Measurements from ENCODE around the gene PRDM16. TPM values are rescaled to one million over a fixed set of nuclear protein-coding genes. Genes with fewer than 3 reads are reported as not detected.

PRDM16 gene
- total RNA-seq, 1 experiment from 2014 or later = 6.1 TPM

DNA sequence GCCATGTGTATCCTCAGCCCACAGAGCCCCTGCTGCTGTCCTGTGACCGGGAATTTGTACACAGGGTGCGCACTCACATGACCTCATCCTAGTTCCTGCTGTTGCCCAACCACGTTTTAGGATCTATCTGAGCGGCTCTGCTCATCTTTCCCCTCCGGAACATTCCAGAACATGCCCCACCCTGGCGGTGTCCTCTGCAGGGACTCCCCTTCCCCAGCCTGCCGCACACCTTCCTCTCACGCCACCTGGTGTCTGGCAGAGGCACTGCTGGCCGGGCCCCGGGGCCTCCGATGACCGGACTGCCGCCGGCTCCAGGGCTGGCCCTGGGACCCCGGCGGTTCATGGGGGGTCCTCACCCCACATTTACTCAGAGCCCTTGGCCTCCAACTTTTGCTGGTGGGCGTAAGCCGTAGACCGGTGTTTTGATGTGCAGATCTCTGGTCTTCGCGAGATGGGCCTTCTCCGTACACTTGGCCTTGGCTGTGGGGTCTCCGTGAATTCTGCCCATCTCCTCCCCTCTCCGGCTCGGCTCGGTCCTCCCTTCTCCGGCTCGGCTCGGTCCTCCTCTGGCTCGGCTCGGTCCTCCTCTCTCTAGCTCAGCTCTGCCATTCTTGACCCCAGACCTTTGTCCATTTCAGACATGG, 414.9 kb downstream of the PRDM16 start:
- H3K4me3 ChIP-seq (replicated peaks in 1 of 2; ENCODE audit: low read depth in 1 of 2, low read length in 2 of 2) = no peak overlapping the region
- no peaks in the 10 kb centered on the region for H3K27me3 ChIP-seq (ENCODE audit: insufficient read depth, low read length)
- H2AFZ ChIP-seq (ENCODE audit: low read depth, low read length, poor library complexity, severe bottlenecking) = no peak overlapping the region
- ATAC-seq = peak; percentile 62
- CTCF ChIA-PET = interaction anchor here (1.0 kb wide), 1 partner anchor 31 kb away, joined by 4 read pairs; no protein-coding TSS in a partner anchor
- H3K9me3 ChIP-seq (ENCODE audit: control insufficient read depth in 1 of 2, insufficient read depth in 1 of 2, low read depth in 1 of 2, low read length in 2 of 2) = peaks cover 0 to 9% of the 10 kb centered on the region in 2 experiments; a peak in 1 of 4 replicates
- peak; percentile 70 to 98 (median 88) for TF ChIP-seq CTCF (IDR thresholded peaks at IDR 0.05 in 2 of 3, conservative IDR thresholded peaks at IDR 0.05 in 1 of 3; ENCODE audit: borderline replicate concordance in 1 of 3, insufficient read depth in 1 of 3, low read depth in 2 of 3, low read length in 2 of 3)
- TF ChIP-seq JUND (IDR thresholded peaks at IDR 0.05) = no peak
- TF ChIP-seq RAD21 (IDR thresholded peaks at IDR 0.05; ENCODE audit: low read depth) = peak; percentile 74
- no peak for TF ChIP-seq TCF7L2 (IDR thresholded peaks at IDR 0.05; ENCODE audit: borderline replicate concordance, extremely low read depth, insufficient read depth, insufficient read length)
- TF ChIP-seq, protein P1, sequence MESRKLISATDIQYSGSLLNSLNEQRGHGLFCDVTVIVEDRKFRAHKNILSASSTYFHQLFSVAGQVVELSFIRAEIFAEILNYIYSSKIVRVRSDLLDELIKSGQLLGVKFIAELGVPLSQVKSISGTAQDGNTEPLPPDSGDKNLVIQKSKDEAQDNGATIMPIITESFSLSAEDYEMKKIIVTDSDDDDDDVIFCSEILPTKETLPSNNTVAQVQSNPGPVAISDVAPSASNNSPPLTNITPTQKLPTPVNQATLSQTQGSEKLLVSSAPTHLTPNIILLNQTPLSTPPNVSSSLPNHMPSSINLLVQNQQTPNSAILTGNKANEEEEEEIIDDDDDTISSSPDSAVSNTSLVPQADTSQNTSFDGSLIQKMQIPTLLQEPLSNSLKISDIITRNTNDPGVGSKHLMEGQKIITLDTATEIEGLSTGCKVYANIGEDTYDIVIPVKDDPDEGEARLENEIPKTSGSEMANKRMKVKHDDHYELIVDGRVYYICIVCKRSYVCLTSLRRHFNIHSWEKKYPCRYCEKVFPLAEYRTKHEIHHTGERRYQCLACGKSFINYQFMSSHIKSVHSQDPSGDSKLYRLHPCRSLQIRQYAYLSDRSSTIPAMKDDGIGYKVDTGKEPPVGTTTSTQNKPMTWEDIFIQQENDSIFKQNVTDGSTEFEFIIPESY (IDR thresholded peaks at IDR 0.05; ENCODE audit: extremely low read depth, insufficient replicate concordance, low read length) = no peak
- no peak for TF ChIP-seq CEBPB (IDR thresholded peaks at IDR 0.05; ENCODE audit: low read depth)
- no peak for TF ChIP-seq ELF1 (IDR thresholded peaks at IDR 0.05; ENCODE audit: borderline replicate concordance, low read depth)
- TF ChIP-seq SP1 (IDR thresholded peaks at IDR 0.05; ENCODE audit: low read depth) = no peak
- no peak for TF ChIP-seq ATF3 (IDR thresholded peaks at IDR 0.05)
- H3K36me3 ChIP-seq (ENCODE audit: control insufficient read depth in 1 of 2, insufficient read depth in 2 of 2, low read length in 2 of 2) = no peaks in the 10 kb centered on the region
- no peaks in the 10 kb centered on the region for H3K79me2 ChIP-seq (ENCODE audit: insufficient read depth, low read length)
- intact Hi-C loops (cut with micrococcal nuclease) = loop anchor here (1.0 kb wide), 1 partner anchor 31 kb away; no protein-coding TSS in a partner anchor
- no peak overlapping the region for H3K4me2 ChIP-seq (ENCODE audit: low read length)
- peaks cover 12 to 29% of the 10 kb centered on the region in 2 experiments; a peak in 3 of 4 replicates for H3K4me1 ChIP-seq (ENCODE audit: control insufficient read depth in 1 of 2, insufficient read depth in 2 of 2, low read length in 2 of 2)
- no peaks in the 10 kb centered on the region for H4K20me1 ChIP-seq (ENCODE audit: insufficient read depth)
- POLR2A ChIA-PET = no interaction called here
- DNase-seq (ENCODE audit: low read depth, low spot score) = no peak
- RAD21 ChIA-PET (ENCODE audit: low non-redundant PET in 1 of 2, low total read pairs in 2 of 2, uncharacterized antibody in 2 of 2, unreplicated experiment in 2 of 2) = no interaction called here
- no peaks in the 10 kb centered on the region for H3K9me2 ChIP-seq (ENCODE audit: insufficient read depth)
- no peak overlapping the region for H3K9ac ChIP-seq (ENCODE audit: low read length)
- no peak overlapping the region for H3K27ac ChIP-seq (ENCODE audit: low read depth, low read length)
- BruUV-seq (replicated peaks) = no TSS peak
